Stomach (tissue), 4 donors: ENCODE results near the gene RECK.

Experiments
- CTCF ChIP-seq, 7 experiments: fragments of 450-650 bp in 4 of 7; fragments of 200-600 bp in 3 of 7; sonication (generic) in 3 of 7; IDR thresholded peaks; one replicate each; pipeline ENCODE4 v1.5.1; 2016 to 2019; ENCODE audit warnings: antibody characterized with exemption in 7 of 7, control low read depth in 2 of 7, mild to moderate bottlenecking in 1 of 7
- EP300 ChIP-seq: sonication (generic); formaldehyde crosslinking; IDR thresholded peaks from one replicate; pipeline ENCODE4 v1.6.1; 2017; ENCODE audit warnings: antibody characterized with exemption
- POLR2A ChIP-seq, 4 donors: fragments of 450-650 bp; IDR thresholded peaks; one replicate each; pipeline ENCODE4 v1.6.1; 2016; ENCODE audit warnings: antibody characterized with exemption in 4 of 4, control low read depth in 2 of 4, mild to moderate bottlenecking in 1 of 4, moderate library complexity in 1 of 4
- POLR2AphosphoS5 ChIP-seq, 3 donors: sonication (generic); formaldehyde crosslinking; IDR thresholded peaks; one replicate each; pipeline ENCODE4 v1.6.1; 2016; ENCODE audit warnings: antibody characterized with exemption in 3 of 3

GRCh38 chr9:36165826-36166167 is 129.1 kb downstream of the RECK start:
- TF ChIP-seq POLR2AphosphoS5 (IDR thresholded peaks at IDR 0.05): no peak
- no peak for TF ChIP-seq CTCF (IDR thresholded peaks at IDR 0.05)
- TF ChIP-seq POLR2A (IDR thresholded peaks at IDR 0.05): no peak
- no peak for TF ChIP-seq EP300
